ENCODE data around the gene GNPNAT1.

- TF ChIP-seq POLR2A (IDR thresholded peaks at IDR 0.05; ENCODE audit: low read depth, low read length): peak; percentile 87
- TF ChIP-seq CTCF (conservative IDR thresholded peaks at IDR 0.05; ENCODE audit: low read depth, low read length): no peak
- no peak for TF ChIP-seq RCOR1 (IDR thresholded peaks at IDR 0.05; ENCODE audit: insufficient replicate concordance, low read length)
- TF ChIP-seq SMC3 (IDR thresholded peaks at IDR 0.05; ENCODE audit: low read depth, low read length): no peak
- TF ChIP-seq MXI1 (IDR thresholded peaks at IDR 0.05; ENCODE audit: borderline replicate concordance, low read depth, low read length): peak; percentile 34; the same call in 1 of the 2 replicates
- TF ChIP-seq RFX5 (IDR thresholded peaks at IDR 0.05; ENCODE audit: low read depth, low read length): no peak
- TF ChIP-seq MAFK (IDR thresholded peaks at IDR 0.05; ENCODE audit: low read depth, low read length): no peak
- no peak for TF ChIP-seq CHD1 (IDR thresholded peaks at IDR 0.05; ENCODE audit: low read depth, low read length)
- no peak for TF ChIP-seq USF2 (IDR thresholded peaks at IDR 0.05; ENCODE audit: low read depth, low read length)
- no peak for TF ChIP-seq RAD21 (IDR thresholded peaks at IDR 0.05; ENCODE audit: low read length)
Observed at GRCh38 chr14:52729925-52730708, 61.3 kb downstream of the GNPNAT1 start, which contains the start of gene STYX.

Data from IMR-90 (cell line).